ENCODE measurements around the gene CBX6. TPM values are rescaled to one million over a fixed set of nuclear protein-coding genes. Genes with fewer than 3 reads are reported as not detected.
"Not testable (repeated sequence)": the region's sequence is repeated elsewhere in the genome, so short reads cannot be mapped to it uniquely, and the experiment has no call there.

The CBX6 gene
- total RNA-seq = 18.0 TPM

GRCh38 chr22:38872172-38872830 is at the start of gene CBX6:
Gene CBX6, minus strand, starts transcription at chr22:38872216. Its CDS starts 26 bp downstream, at chr22:38872190.
- peak; percentile 93 for DNase-seq

GRCh38 chr22:38921806-38922205 is 49.8 kb upstream of the CBX6 start:
- DNase-seq = no peak

GRCh38 chr22:38921120-38921519 is 49.1 kb upstream of the CBX6 start:
- no peak for DNase-seq

GRCh38 chr22:38919631-38920190 is 47.7 kb upstream of the CBX6 start:
- peak; percentile 23 for DNase-seq

GRCh38 chr22:38911434-38911833 is 39.4 kb upstream of the CBX6 start:
- DNase-seq = no peak

- DNase-seq = no peak
Observed at GRCh38 chr22:38907767-38908166, 35.8 kb upstream of the CBX6 start.

GRCh38 chr22:38906052-38906451 is 34.0 kb upstream of the CBX6 start:
- no peak for DNase-seq

- not testable (repeated sequence) for DNase-seq
Observed at GRCh38 chr22:38904052-38904617, 32.1 kb upstream of the CBX6 start.

- DNase-seq = no peak
Observed at GRCh38 chr22:38901111-38901641, 29.2 kb upstream of the CBX6 start.

GRCh38 chr22:38900677-38901076 is 28.7 kb upstream of the CBX6 start:
- DNase-seq = no peak

GRCh38 chr22:38891256-38891655 is 19.2 kb upstream of the CBX6 start:
- DNase-seq = no peak

GRCh38 chr22:38890377-38890776 is 18.4 kb upstream of the CBX6 start:
- DNase-seq = no peak

- DNase-seq = no peak
Observed at GRCh38 chr22:38886333-38886732, 14.3 kb upstream of the CBX6 start.

GRCh38 chr22:38882972-38883622 is 11.1 kb upstream of the CBX6 start:
- no peak for DNase-seq

- no peak for DNase-seq
Observed at GRCh38 chr22:38881997-38882879, 10.2 kb upstream of the CBX6 start.

GRCh38 chr22:38881464-38881871 is 9.5 kb upstream of the CBX6 start:
- no peak for DNase-seq

- no peak for DNase-seq
Observed at GRCh38 chr22:38879961-38880360, 7.9 kb upstream of the CBX6 start.

GRCh38 chr22:38879108-38879729 is 7.2 kb upstream of the CBX6 start:
- no peak for DNase-seq

- DNase-seq = no peak
Observed at GRCh38 chr22:38878001-38878400, 6.0 kb upstream of the CBX6 start.

- DNase-seq = no peak
Observed at GRCh38 chr22:38874529-38875222, 2.7 kb upstream of the CBX6 start.

Measured in skin of body (tissue), 2 donors.